Brain microvascular endothelial cell (primary cell): ENCODE results near the gene SFXN5.
A peak's percentile ranks its signal among the peaks of the same experiment; 100 is the strongest.

Source experiments
- DNase-seq: peaks from one replicate; pipeline ENCODE4 v3.0.0-alpha.2; 2020
- H3K27ac ChIP-seq: fragments of 250-450 bp; sonication (Bioruptor Pico); 2 replicates; pipeline ENCODE4 v1.5.1; 2020; ENCODE audit warnings: mild to moderate bottlenecking, moderate library complexity
- H3K27me3 ChIP-seq: fragments of 250-450 bp; sonication (Bioruptor Pico); replicated peaks from 2 replicates; pipeline ENCODE4 v1.5.1; 2020; ENCODE audit warnings: mild to moderate bottlenecking
- H3K36me3 ChIP-seq: fragments of 250-450 bp; sonication (Bioruptor Pico); replicated peaks from 2 replicates; pipeline ENCODE4 v1.5.1; 2020; ENCODE audit warnings: mild to moderate bottlenecking
- H3K4me3 ChIP-seq: 2 replicates; pipeline ENCODE4 v1.5.1; 2011; ENCODE audit warnings: low read depth, mild to moderate bottlenecking, control low read depth, low read length, moderate library complexity
- CTCF ChIP-seq: IDR thresholded peaks from 2 replicates; pipeline ENCODE4 v1.5.1; 2011; ENCODE audit warnings: low read depth, mild to moderate bottlenecking, moderate library complexity, low read length, control low read depth, inconsistent platforms; ENCODE audit errors: missing control alignments
- in situ Hi-C: cut with HindIII; loops from 2 replicates; pipeline ENCODE4 v1.10.0; 2017; ENCODE audit warnings: low sequenced_read_pairs, low pct_ligation_motif_present

SFXN5 gene

GRCh38 chr2:72920318-72921087 is 151.0 kb downstream of the SFXN5 start:
- Histone ChIP-seq H3K27ac (no peak overlapping the region), H3K27me3 (peaks cover 95% of the 10 kb centered on the region), H3K36me3 (no peaks in the 10 kb centered on the region), H3K4me3 (peak overlapping the region; percentile 9)
- no peak for DNase-seq
- in situ Hi-C loops: no loop called here
- TF ChIP-seq CTCF: no peak

DNA sequence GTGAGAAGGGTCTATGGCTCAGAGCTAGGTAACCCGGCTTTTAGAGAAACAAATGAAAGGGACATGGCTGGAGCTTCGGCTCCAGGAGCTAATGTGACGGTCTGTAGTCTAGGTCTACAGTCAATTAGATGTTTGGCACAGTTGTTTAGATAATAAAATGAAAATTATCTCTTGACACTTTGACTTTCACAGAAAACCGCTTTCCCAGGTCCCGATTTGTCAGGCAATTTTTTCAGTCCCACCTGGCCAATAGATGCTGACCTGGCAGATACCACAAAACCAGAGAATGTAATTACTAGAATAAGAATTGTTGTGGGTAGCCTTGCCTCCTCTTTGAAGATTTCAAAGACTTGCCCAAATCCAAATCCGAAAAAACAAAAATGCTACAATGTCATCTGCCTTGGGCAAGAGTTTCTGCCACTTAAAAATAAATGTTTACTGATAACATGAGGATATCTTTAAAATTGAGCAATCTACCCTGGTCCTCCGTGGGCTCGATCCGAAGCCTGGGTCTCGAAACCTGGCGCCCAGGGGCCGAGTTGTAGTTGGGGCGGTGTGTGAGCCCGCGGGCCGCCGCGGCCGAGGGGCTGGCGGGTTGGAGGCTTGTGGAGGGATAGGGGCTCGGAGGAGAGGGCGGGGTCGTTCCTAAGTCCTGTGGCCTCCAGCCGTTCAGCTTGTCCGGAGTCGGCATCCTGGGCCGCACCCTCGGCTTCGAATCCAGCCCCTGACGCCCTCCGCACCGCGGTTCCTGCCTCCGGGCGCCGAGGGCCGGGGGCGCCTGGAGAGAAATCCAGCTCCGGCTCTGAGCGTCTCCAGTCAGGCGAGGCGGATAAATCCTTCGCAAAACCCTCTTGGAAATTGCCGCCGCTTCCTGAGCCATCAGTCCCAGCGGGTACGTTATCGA is 151.8 kb downstream of the SFXN5 start:
- no peak overlapping the region for H3K27ac ChIP-seq
- DNase-seq: no peak
- H3K36me3 ChIP-seq: no peaks in the 10 kb centered on the region
- H3K4me3 ChIP-seq: no peak overlapping the region
- in situ Hi-C loops: no loop called here
- peaks cover 95% of the 10 kb centered on the region for H3K27me3 ChIP-seq
- no peak for TF ChIP-seq CTCF

DNA sequence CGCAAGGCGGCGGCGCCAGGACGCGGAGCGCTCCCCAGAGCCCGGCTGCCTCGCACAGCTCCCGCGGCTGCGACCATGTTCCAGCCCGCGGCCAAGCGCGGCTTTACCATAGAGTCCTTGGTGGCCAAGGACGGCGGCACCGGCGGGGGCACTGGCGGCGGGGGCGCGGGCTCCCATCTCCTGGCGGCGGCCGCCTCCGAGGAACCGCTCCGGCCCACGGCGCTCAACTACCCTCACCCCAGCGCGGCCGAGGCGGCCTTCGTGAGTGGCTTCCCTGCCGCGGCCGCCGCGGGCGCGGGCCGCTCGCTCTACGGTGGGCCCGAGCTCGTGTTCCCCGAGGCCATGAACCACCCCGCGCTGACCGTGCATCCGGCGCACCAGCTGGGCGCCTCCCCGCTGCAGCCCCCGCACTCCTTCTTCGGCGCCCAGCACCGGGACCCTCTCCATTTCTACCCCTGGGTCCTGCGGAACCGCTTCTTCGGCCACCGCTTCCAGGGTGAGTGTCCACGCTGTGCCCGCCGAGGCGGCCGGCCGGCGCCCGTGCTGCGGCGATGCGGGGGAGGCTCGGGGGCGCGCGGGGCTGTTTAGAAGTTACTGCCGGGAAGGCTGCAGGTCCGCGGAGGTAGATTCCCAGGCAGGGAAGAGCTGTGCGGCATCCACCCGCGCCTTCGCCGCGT is 153.5 kb downstream of the SFXN5 start:
- Histone ChIP-seq H3K27ac (no peak overlapping the region), H3K4me3 (no peak overlapping the region), H3K36me3 (no peaks in the 10 kb centered on the region), H3K27me3 (peaks cover 95% of the 10 kb centered on the region)
- TF ChIP-seq CTCF: no peak
- no peak for DNase-seq
- in situ Hi-C loops: no loop called here

GRCh38 chr2:72917138-72917876 is 154.2 kb downstream of the SFXN5 start, which contains the start of gene EMX1:
TSS of gene EMX1 (plus strand) at chr2:72917519. CDS start at chr2:72917853, 334 bp downstream.
- Histone ChIP-seq H3K4me3 (no peak within 1 kb of the TSS), H3K27me3 (peaks cover 95% of the 10 kb centered on the region), H3K27ac (no peak within 1 kb of the TSS), H3K36me3 (no peaks in the 10 kb centered on the region)
- no peak for TF ChIP-seq CTCF
- DNase-seq: no peak
- in situ Hi-C loops: no loop called here

- Histone ChIP-seq H3K4me3 (no peak overlapping the region), H3K27ac (no peak overlapping the region), H3K36me3 (no peaks in the 10 kb centered on the region), H3K27me3 (peaks cover 95% of the 10 kb centered on the region)
- in situ Hi-C loops: no loop called here
- DNase-seq: no peak
- TF ChIP-seq CTCF: no peak
Observed at GRCh38 chr2:72916743-72917137, 154.8 kb downstream of the SFXN5 start.
